Activated CD8-positive, alpha-beta T cell treated with anti-CD3 and anti-CD28 coated beads, Interleukin-2, amount 10 ng/mL, durations not matched to agents 7 days and 5 days (primary cell): ENCODE results near the gene GPC5. TPM values are rescaled to one million over a fixed set of nuclear protein-coding genes. Genes with fewer than 3 reads are reported as not detected.
A peak's percentile ranks its signal among the peaks of the same experiment; 100 is the strongest.

Experiments
- ATAC-seq: fragments of 150-1000 bp; cut with Tn5 transposase; one replicate; pipeline ENCODE4 v1.10.0; 2021; ENCODE audit warnings: moderate library complexity
- CTCF ChIA-PET: fragments of 350-600 bp; sonication (Branson Sonifier 250); formaldehyde crosslinking; loops from one replicate; lab custom pipeline; 2021; ENCODE audit warnings: antibody characterized with exemption; lab: Charles Lee
- POLR2A ChIA-PET: fragments of 350-600 bp; sonication (Branson Sonifier 250); formaldehyde crosslinking; loops from one replicate; lab custom pipeline; 2021; ENCODE audit warnings: antibody characterized with exemption; lab: Charles Lee
- DNase-seq: peaks from one replicate; pipeline ENCODE4 v3.0.0-alpha.2; 2020
- H3K27ac Mint-ChIP-seq: one replicate; pipeline ENCODE4 v1.8.0; 2021; ENCODE audit warnings: mild to moderate bottlenecking, mixed read lengths
- H3K27me3 Mint-ChIP-seq: one replicate; pipeline ENCODE4 v1.8.0; 2021; ENCODE audit warnings: low read depth, mixed read lengths
- H3K36me3 Mint-ChIP-seq: one replicate; pipeline ENCODE4 v1.8.0; 2021; ENCODE audit warnings: low read depth, mixed read lengths
- H3K4me1 Mint-ChIP-seq: one replicate; pipeline ENCODE4 v1.8.0; 2021; ENCODE audit warnings: low read depth, mixed read lengths
- H3K4me3 Mint-ChIP-seq: one replicate; pipeline ENCODE4 v1.8.0; 2021; ENCODE audit warnings: mild to moderate bottlenecking, mixed read lengths
- H3K9me3 Mint-ChIP-seq: one replicate; pipeline ENCODE4 v1.8.0; 2022; ENCODE audit warnings: mixed read lengths; ENCODE audit not compliant: insufficient read depth
- total RNA-seq, 2 experiments: library from RNA; stranded (reverse); gene quantifications; one replicate each; pipeline ENCODE4 v1.2.3, GENCODE V29; 2021

GPC5 gene
- total RNA-seq, 2 experiments from 2014 or later, result not detected

- Mint-ChIP-seq H3K27me3 (peaks cover 13% of the 10 kb centered on the region), H3K9me3 (no peaks in the 10 kb centered on the region), H3K27ac (no peak overlapping the region), H3K36me3 (no peaks in the 10 kb centered on the region), H3K4me3 (no peak overlapping the region), H3K4me1 (peaks cover 17% of the 10 kb centered on the region)
- ATAC-seq (no peak), DNase-seq (no peak)
- ChIA-PET POLR2A (no interaction called here), CTCF (interaction anchor here (0.9 to 1.6 kb wide), 6 partner anchors 13 to 349 kb away, joined by 3 to 6 read pairs (median 4); no protein-coding TSS in a partner anchor)
These were observed 25.5 kb upstream of the GPC5 start for GRCh38 chr13:91372911-91373310.

DNA sequence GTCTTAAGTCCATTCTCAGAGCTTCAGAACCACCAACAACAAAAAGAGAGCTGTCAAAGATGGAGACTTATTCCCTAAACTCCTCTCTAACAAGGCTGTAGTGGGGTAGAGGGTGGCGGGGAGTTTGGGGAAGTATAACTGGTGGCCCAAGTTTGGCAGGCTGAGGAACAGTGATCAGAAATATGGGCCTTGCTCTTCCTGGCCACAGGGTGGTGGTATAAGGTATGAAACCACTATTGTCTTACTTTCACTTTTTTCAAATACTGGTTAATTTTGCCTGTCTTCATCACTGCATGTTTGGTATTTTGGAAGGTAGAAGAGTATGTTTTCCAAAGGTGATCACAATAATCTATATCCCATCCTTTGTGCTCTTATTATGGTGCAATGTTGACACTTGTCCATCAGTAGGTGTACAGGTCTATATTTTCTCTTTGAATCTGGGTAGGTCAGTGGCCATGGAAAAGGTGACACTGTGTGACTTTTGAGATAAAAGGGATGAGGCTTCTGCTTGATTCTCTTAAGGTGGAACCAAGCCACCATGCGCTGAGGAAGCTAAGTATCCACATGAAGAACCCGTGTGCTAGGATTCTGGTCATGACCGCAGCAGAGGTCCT, 23.2 kb upstream of the GPC5 start:
- no peak overlapping the region for H3K27ac Mint-ChIP-seq
- no peaks in the 10 kb centered on the region for H3K9me3 Mint-ChIP-seq
- ATAC-seq, result peak; percentile 72
- H3K27me3 Mint-ChIP-seq, result peaks cover 13% of the 10 kb centered on the region
- DNase-seq, result peak; percentile 39
- no peak overlapping the region for H3K4me3 Mint-ChIP-seq
- ChIA-PET CTCF (interaction anchor here (0.8 to 3.6 kb wide), 6 partner anchors 11 to 62 kb away, joined by 3 to 24 read pairs (median 6); no protein-coding TSS in a partner anchor), POLR2A (no interaction called here)
- no peaks in the 10 kb centered on the region for H3K36me3 Mint-ChIP-seq
- H3K4me1 Mint-ChIP-seq, result peaks cover 10% of the 10 kb centered on the region

- H3K27me3 Mint-ChIP-seq, result peaks cover 18% of the 10 kb centered on the region
- no peaks in the 10 kb centered on the region for H3K4me1 Mint-ChIP-seq
- H3K36me3 Mint-ChIP-seq, result no peaks in the 10 kb centered on the region
- ChIA-PET CTCF (interaction anchor here (0.7 to 2.2 kb wide), 7 partner anchors 25 to 341 kb away, joined by 3 to 20 read pairs (median 4); no protein-coding TSS in a partner anchor), POLR2A (no interaction called here)
- DNase-seq, result no peak
- no peak overlapping the region for H3K27ac Mint-ChIP-seq
- ATAC-seq, result no peak
- no peaks in the 10 kb centered on the region for H3K9me3 Mint-ChIP-seq
- no peak overlapping the region for H3K4me3 Mint-ChIP-seq
These were observed 17.1 kb upstream of the GPC5 start for GRCh38 chr13:91381371-91381770.

DNA sequence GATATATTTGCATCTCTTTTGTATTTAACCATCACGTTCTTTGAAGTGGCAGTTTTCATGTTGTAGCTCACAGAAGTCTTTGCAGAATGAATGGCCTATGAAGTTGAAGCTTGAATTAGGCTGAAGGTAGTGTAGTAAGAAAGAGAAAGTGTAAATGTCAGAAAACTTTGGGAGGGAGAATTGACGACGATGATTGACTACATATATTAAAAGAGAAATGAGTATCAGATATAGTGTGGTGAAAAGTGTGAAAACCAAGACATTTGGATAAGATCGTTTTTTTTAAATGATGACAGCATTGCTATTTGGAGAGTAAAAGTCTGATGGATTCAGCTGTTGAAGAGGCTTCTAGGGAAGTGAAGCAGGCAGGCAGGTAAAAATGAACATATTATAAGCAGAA, 14.6 kb upstream of the GPC5 start:
- no peaks in the 10 kb centered on the region for H3K9me3 Mint-ChIP-seq
- DNase-seq (no peak), ATAC-seq (no peak)
- ChIA-PET CTCF (interaction anchor here (1.0 kb wide), 1 partner anchor 23 kb away, joined by 3 read pairs; no protein-coding TSS in a partner anchor), POLR2A (no interaction called here)
- H3K4me3 Mint-ChIP-seq, result no peak overlapping the region
- H3K4me1 Mint-ChIP-seq, result no peaks in the 10 kb centered on the region
- H3K27me3 Mint-ChIP-seq, result peaks cover 22% of the 10 kb centered on the region
- no peaks in the 10 kb centered on the region for H3K36me3 Mint-ChIP-seq
- no peak overlapping the region for H3K27ac Mint-ChIP-seq

GRCh38 chr13:91384896-91385295, 13.5 kb upstream of the GPC5 start:
- H3K4me3 Mint-ChIP-seq, result no peak overlapping the region
- no peak for DNase-seq

DNA sequence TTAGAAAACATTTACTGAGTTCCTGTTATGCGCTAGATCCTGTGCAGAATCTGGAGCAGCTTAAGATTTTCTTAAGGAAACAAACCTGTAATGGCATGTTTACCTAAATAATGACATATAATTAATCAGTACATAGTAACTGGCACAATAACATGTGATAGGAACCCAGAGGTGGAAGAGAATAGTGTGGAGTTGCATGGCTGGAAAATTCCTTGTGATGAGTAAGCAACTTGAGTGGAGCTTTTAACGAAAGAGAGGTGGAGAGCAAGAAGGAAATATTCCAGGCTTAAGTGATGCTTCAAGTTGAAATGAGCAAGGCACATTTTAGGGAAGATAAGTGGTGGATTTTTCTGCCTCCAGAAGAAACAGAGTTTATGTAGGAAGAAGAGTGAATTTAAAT, 9.2 kb upstream of the GPC5 start:
- Mint-ChIP-seq H3K36me3 (no peaks in the 10 kb centered on the region), H3K9me3 (no peaks in the 10 kb centered on the region), H3K4me3 (no peak overlapping the region), H3K4me1 (no peaks in the 10 kb centered on the region), H3K27me3 (peaks cover 33% of the 10 kb centered on the region), H3K27ac (no peak overlapping the region)
- DNase-seq (no peak), ATAC-seq (no peak)
- ChIA-PET POLR2A (no interaction called here), CTCF (interaction anchor here (1.4 to 1.5 kb wide), 2 partner anchors 14 to 17 kb away, joined by 3 to 4 read pairs; no protein-coding TSS in a partner anchor)

More at GRCh38 chr13:91384896-91385295, 13.5 kb upstream of the GPC5 start:
- Mint-ChIP-seq H3K36me3 (no peaks in the 10 kb centered on the region), H3K9me3 (no peaks in the 10 kb centered on the region), H3K4me1 (no peaks in the 10 kb centered on the region), H3K27ac (no peak overlapping the region), H3K27me3 (peaks cover 27% of the 10 kb centered on the region)
- ATAC-seq, result no peak
- POLR2A ChIA-PET, result no interaction called here
- CTCF ChIA-PET, result no interaction called here

- Mint-ChIP-seq H3K9me3 (no peaks in the 10 kb centered on the region), H3K27me3 (peaks cover 58% of the 10 kb centered on the region), H3K4me1 (peaks cover 13% of the 10 kb centered on the region), H3K27ac (no peak overlapping the region), H3K36me3 (no peaks in the 10 kb centered on the region), H3K4me3 (no peak overlapping the region)
- POLR2A ChIA-PET, result no interaction called here
- ATAC-seq (no peak), DNase-seq (no peak)
- CTCF ChIA-PET, result no interaction called here
These were observed 826 bp upstream of the GPC5 start for GRCh38 chr13:91397595-91397994.

DNA sequence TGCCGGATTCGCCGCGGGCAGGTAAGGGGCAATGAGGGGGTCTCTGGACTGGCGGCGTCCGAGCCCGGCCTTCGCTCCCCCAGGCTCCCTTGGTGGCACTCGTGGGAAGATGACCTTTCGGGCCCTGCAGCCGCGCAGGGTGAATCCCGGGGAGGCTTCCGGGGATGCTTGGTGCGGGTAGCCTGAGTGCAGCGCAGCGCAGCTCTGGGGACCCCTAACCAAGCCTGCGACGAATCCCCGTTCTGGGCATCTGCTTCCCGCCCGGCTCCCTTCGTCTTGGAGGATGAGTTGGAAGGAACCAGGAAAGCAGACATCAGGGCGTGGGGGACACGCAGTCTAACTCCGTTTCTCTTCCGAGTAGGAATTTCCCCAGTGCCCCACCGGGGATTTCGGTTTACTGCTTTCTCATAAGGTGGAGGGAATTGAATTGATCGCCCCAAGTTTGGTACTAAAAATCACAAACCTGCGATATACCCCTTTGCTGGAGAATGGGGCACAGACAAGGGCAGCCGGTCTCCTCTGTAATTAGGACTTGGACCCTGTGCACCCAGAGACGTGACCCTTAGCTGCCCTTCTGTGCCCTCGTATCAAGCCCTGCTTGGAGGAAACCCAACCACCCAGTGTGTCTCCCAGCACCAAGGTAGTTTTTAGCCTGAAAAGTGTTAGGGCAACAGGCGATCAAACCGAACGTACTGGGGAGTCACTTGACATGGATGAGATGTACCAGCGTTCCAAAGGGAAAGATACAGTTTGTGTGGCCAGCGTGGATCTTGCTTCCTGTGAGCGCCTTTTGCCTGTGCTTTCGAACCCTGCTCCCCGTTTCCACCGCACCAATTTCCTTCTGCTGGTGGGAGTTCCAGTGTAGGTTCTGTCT, 1.0 kb downstream of the GPC5 start:
- no peak for ATAC-seq
- no peak for DNase-seq
- Mint-ChIP-seq H3K27ac (no peak overlapping the region), H3K4me3 (peak overlapping the region; percentile 52), H3K36me3 (no peaks in the 10 kb centered on the region), H3K9me3 (no peaks in the 10 kb centered on the region), H3K4me1 (peaks cover 13% of the 10 kb centered on the region), H3K27me3 (peaks cover 67% of the 10 kb centered on the region)
- ChIA-PET POLR2A (interaction anchor here (1.0 kb wide), 1 partner anchor 53 kb away, joined by 3 read pairs; no protein-coding TSS in a partner anchor), CTCF (no interaction called here)

GRCh38 chr13:91400063-91400399, 1.6 kb downstream of the GPC5 start:
- Mint-ChIP-seq H3K36me3 (no peaks in the 10 kb centered on the region), H3K4me1 (peaks cover 13% of the 10 kb centered on the region), H3K27ac (no peak overlapping the region), H3K4me3 (no peak overlapping the region), H3K9me3 (no peaks in the 10 kb centered on the region), H3K27me3 (peaks cover 64% of the 10 kb centered on the region)
- CTCF ChIA-PET, result no interaction called here
- POLR2A ChIA-PET, result no interaction called here
- ATAC-seq (no peak), DNase-seq (no peak)

DNA sequence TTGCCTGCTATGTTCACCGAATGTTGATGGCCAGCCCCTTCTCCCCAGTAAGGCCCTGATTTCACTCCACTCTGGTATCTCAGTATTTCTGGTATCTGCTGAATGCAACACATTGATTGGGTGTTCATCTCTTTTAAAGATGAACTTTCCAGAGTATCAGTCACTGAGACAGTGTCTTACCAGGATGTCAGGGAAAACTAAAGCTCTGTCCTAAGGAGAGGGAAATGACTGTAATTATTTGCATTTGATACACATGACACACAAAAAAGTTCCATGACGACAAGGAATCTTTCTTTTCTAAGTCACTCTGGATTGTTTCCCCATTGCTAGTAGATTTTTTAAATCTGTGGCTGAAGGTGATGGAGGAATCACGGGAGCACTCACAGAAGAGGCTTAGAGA, 2.2 kb downstream of the GPC5 start:
- no peaks in the 10 kb centered on the region for H3K36me3 Mint-ChIP-seq
- POLR2A ChIA-PET, result no interaction called here
- no peak overlapping the region for H3K27ac Mint-ChIP-seq
- ATAC-seq (no peak), DNase-seq (no peak)
- H3K4me3 Mint-ChIP-seq, result no peak overlapping the region
- CTCF ChIA-PET, result no interaction called here
- H3K27me3 Mint-ChIP-seq, result peaks cover 64% of the 10 kb centered on the region
- peaks cover 13% of the 10 kb centered on the region for H3K4me1 Mint-ChIP-seq
- no peaks in the 10 kb centered on the region for H3K9me3 Mint-ChIP-seq

DNA sequence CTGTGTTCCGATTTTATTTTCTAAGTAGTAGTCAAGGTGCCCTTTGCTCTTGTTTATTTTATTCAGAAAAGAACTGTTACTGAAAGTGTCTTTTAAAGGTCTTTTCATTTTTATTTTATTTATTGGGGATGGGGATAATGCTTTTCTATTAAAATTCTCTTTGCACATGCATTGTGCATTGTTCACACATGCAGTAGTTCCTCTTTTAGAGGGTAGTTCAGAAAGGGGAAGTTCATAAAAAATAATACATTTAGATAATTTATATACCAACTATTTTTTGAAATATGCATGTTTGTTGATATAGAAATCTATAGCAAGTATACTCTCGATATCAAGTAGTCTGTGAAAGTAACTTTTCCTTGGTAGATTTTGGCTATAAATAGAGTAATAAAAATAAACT, 3.5 kb downstream of the GPC5 start:
- no peak for DNase-seq
- peaks cover 58% of the 10 kb centered on the region for H3K27me3 Mint-ChIP-seq
- no peaks in the 10 kb centered on the region for H3K36me3 Mint-ChIP-seq
- no peak overlapping the region for H3K4me3 Mint-ChIP-seq
- no peak for ATAC-seq
- ChIA-PET POLR2A (no interaction called here), CTCF (no interaction called here)
- peaks cover 13% of the 10 kb centered on the region for H3K4me1 Mint-ChIP-seq
- H3K27ac Mint-ChIP-seq, result no peak overlapping the region
- H3K9me3 Mint-ChIP-seq, result no peaks in the 10 kb centered on the region

GRCh38 chr13:91405240-91405639, 6.8 kb downstream of the GPC5 start:
- Mint-ChIP-seq H3K27me3 (peaks cover 47% of the 10 kb centered on the region), H3K27ac (no peak overlapping the region), H3K9me3 (no peaks in the 10 kb centered on the region), H3K36me3 (no peaks in the 10 kb centered on the region), H3K4me1 (no peaks in the 10 kb centered on the region), H3K4me3 (no peak overlapping the region)
- no peak for ATAC-seq
- ChIA-PET CTCF (interaction anchor here (2.5 to 3.1 kb wide), 2 partner anchors 24 to 92 kb away, joined by 19 to 20 read pairs; no protein-coding TSS in a partner anchor), POLR2A (no interaction called here)
- DNase-seq, result no peak
